ENCODE measurements around the gene NDUFB8.

Gene NDUFB8

GRCh38 chr10:100506596-100507356, 22.9 kb downstream of the NDUFB8 start:
- DNase-seq = peak in 1 of 5 donors; percentile 63

DNA sequence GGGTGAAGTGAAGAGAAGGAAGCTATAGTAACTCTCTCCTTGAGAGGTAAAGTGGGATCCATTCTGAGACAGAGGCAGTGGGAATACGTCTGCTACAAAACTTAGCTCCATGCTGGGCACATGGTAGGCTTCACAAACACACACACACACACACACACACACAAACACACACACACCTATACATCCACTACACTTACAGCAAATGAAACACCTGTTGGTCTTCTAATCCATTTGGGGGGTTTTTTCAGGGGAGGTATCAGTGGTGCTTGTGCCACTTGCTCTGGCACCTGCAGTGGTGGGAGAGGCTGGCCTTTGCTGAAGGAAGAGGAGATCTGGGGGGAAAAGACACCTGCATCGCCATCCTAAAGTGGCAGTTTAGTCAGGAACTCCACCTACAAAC, 24.5 kb downstream of the NDUFB8 start:
- no peak for DNase-seq

- DNase-seq = no peak
Measured at GRCh38 chr10:100504096-100504495, 25.6 kb downstream of the NDUFB8 start.

DNA sequence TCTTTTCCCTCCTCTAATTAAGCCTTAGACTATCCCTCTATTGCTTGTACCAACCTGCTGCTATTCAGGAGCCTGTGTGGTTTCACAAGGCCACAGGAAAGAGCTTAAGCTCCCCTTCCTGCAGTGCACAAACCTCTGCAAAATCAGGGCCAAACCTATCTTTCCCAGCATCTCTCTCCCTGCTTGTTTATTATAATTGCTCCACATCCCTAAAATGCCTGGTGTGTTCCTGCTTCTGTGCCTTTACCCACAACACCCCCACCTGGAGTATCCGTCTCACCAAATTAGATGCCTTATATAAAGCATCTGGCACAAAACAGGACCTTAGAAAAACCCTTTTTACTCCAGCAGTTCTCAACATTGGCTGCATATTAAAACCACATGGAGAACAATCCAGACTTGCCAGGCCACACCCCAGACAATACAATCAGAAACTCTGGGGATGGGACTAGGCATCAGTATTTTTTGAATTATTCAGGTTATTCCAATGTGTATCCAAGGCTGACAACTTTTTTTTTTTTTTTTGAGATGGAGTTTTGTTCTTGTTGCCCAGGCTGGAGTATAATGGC, 26.7 kb downstream of the NDUFB8 start:
- no peak for DNase-seq

DNA sequence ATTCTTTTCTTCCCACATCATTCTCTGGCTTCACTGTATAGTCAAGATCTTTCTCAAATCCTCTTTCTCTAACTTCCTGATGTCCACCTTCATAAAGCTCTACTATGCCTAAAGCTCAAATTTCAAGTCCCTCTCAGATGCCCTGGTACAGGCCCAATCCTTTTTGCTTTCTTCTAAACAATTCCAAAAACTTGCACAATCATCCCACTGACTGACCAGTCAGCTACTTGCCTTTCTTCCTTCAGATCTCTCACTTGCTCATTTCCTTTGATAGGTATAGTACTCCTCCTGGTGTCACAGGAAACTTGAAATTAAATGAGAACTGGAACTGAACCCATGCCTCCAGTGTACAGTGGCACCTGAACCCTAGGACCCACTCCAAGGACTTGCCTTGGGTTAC, 28.2 kb downstream of the NDUFB8 start:
- DNase-seq = no peak

- no peak for DNase-seq
Measured at GRCh38 chr10:100498059-100498458, 31.6 kb downstream of the NDUFB8 start.

DNA sequence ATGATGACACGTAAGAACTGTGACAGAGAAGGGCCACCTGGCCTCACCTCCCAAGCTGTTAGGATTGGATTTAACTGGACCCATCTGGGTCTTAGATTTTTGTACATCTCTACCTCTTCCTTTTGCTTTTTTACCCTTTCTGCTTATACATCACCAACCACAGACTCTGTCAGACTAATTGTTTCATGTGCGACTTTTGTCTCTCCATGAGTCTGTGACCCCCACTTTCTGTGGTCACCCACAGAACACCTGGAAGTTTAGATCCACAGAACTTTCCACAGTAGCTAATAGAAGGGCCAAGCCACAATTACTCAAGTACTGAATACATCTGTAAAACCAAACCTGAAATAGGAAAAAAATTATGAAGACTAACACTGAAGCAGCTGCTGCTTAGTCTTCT, 33.1 kb downstream of the NDUFB8 start:
- DNase-seq = no peak

GRCh38 chr10:100490531-100490930, 39.1 kb downstream of the NDUFB8 start:
- DNase-seq = no peak

GRCh38 chr10:100489396-100489795, 40.3 kb downstream of the NDUFB8 start:
- no peak for DNase-seq

DNA sequence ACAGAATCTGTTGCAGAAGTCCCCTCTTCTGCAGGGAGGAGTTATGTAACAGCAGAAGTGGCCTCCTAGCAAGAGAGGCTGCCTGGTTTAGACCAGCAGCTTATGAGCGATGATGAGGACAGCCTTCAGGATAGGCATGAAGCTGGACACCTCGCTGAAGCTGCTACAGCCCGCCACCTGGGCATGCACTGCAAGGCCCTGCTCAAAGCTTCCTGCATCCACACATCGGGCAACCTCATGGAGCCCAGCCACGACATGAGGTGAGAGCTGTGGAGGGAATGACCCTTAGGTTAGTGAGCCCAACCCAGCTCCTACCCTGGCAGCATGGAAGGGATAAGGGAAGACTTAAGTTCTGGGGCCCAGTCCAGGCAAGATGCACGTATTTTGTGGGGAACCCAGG, 42.1 kb downstream of the NDUFB8 start:
- no peak for DNase-seq

- no peak for DNase-seq
Measured at GRCh38 chr10:100485801-100486495, 43.7 kb downstream of the NDUFB8 start.

GRCh38 chr10:100485366-100485765, 44.3 kb downstream of the NDUFB8 start:
- no peak for DNase-seq

GRCh38 chr10:100483876-100484666, 45.6 kb downstream of the NDUFB8 start:
- no peak for DNase-seq

DNA sequence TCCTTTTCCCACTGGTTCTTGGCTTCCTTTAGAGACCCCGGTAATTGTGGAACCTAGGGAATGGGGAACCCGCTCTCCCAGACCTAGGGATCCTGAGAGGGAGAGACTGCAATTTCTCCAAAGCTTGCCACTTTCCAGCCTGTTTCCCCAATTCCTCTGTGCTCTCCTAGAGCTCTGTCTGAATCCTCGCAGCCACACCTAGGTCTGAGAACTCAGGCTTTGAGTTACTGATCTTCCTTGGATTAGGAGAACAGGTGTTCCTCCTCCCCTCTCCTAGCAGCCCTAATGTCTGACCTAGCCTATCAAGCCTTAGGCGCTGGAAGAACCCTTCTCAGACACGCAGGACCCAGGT, 46.9 kb downstream of the NDUFB8 start:
- no peak for DNase-seq

- peak; percentile 46 to 76 (median 56) for DNase-seq
Measured at GRCh38 chr10:100482181-100482833, 47.4 kb downstream of the NDUFB8 start.

- DNase-seq = peak; percentile 65 to 90 (median 77)
Measured at GRCh38 chr10:100481462-100482081, 48.1 kb downstream of the NDUFB8 start.

- no peak for DNase-seq
Measured at GRCh38 chr10:100480002-100480401, 49.7 kb downstream of the NDUFB8 start.

DNA sequence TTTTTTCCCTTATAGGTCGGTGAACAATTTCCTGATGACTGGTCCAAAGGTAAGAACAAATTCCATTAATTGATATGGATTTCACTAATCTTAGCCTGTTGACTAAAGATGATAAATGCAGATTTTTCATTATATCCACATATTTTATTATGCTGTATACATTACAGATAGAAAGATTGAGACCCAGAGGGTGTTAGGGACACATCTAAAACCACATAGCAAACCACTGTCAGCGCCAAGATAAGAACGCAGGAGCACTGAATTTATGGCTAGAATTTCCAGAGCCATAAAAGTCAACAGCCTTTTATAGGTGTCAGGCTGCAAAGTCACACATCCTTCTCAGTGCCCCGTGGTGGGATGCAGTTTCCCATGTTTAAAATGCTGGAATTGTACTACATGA, 50.6 kb downstream of the NDUFB8 start:
- DNase-seq = no peak

- no peak for DNase-seq
Measured at GRCh38 chr10:100477970-100478369, 51.7 kb downstream of the NDUFB8 start.

Data from T-helper 1 cell (primary cell).